ENCODE results near the gene C5orf15.

The C5orf15 gene

GRCh38 chr5:133950821-133951612, 17.4 kb downstream of the C5orf15 start:
- peaks cover 0 to 61% (median 39%) of the 10 kb centered on the region in 4 donors for H3K4me1 ChIP-seq
- intact Hi-C loops (cut with DNase I; ENCODE audit: low total_unique reads): no loop called here
- peaks cover 9 to 14% (median 12%) of the 10 kb centered on the region in 3 donors for H3K36me3 ChIP-seq
- no peak overlapping the region for H3K4me3 ChIP-seq
- peak overlapping the region; percentile 86 to 87 for H3K27ac ChIP-seq
- no peak for TF ChIP-seq CTCF (IDR thresholded peaks at IDR 0.05)
- H3K9me3 ChIP-seq: no peaks in the 10 kb centered on the region
- no peaks in the 10 kb centered on the region for H3K27me3 ChIP-seq
- DNase-seq: no peak

GRCh38 chr5:133948721-133949120, 19.7 kb downstream of the C5orf15 start:
- intact Hi-C loops (cut with DNase I; ENCODE audit: low total_unique reads): loop anchor here (10.0 kb wide), 1 partner anchor 524 kb away; no protein-coding TSS in a partner anchor
- no peak for DNase-seq
- H3K27ac ChIP-seq: no peak overlapping the region
- H3K9me3 ChIP-seq: no peaks in the 10 kb centered on the region
- no peaks in the 10 kb centered on the region for H3K36me3 ChIP-seq
- no peaks in the 10 kb centered on the region for H3K27me3 ChIP-seq
- no peak overlapping the region for H3K4me3 ChIP-seq
- peaks cover 0 to 58% (median 38%) of the 10 kb centered on the region in 4 donors for H3K4me1 ChIP-seq
- TF ChIP-seq CTCF (IDR thresholded peaks at IDR 0.05): no peak

GRCh38 chr5:133947431-133947841, 21.0 kb downstream of the C5orf15 start:
- Histone ChIP-seq H3K27me3 (no peaks in the 10 kb centered on the region), H3K36me3 (no peaks in the 10 kb centered on the region), H3K27ac (peak overlapping the region in 1 of 2 donors; percentile 47), H3K4me1 (peaks cover 0 to 56% (median 36%) of the 10 kb centered on the region in 4 donors), H3K4me3 (no peak overlapping the region), H3K9me3 (no peaks in the 10 kb centered on the region)
- peak in 1 of 2 donors; percentile 79 for DNase-seq
- intact Hi-C loops (cut with DNase I; ENCODE audit: low total_unique reads): loop anchor here (10.0 kb wide), 1 partner anchor 523 kb away; no protein-coding TSS in a partner anchor
- no peak for TF ChIP-seq CTCF (IDR thresholded peaks at IDR 0.05)

GRCh38 chr5:133945568-133945967, 22.9 kb downstream of the C5orf15 start:
- DNase-seq: no peak
- H3K36me3 ChIP-seq: no peaks in the 10 kb centered on the region
- no peak overlapping the region for H3K27ac ChIP-seq
- intact Hi-C loops (cut with DNase I; ENCODE audit: low total_unique reads): loop anchor here (10.0 kb wide), 1 partner anchor 521 kb away; no protein-coding TSS in a partner anchor
- H3K27me3 ChIP-seq: no peaks in the 10 kb centered on the region
- peaks cover 0 to 38% (median 19%) of the 10 kb centered on the region in 4 donors for H3K4me1 ChIP-seq
- TF ChIP-seq CTCF (IDR thresholded peaks at IDR 0.05): no peak
- no peak overlapping the region for H3K4me3 ChIP-seq
- no peaks in the 10 kb centered on the region for H3K9me3 ChIP-seq

GRCh38 chr5:133944263-133945185, 23.9 kb downstream of the C5orf15 start:
- peak in 1 of 2 donors; percentile 51 for DNase-seq
- Histone ChIP-seq H3K4me1 (peaks cover 0 to 31% (median 19%) of the 10 kb centered on the region in 4 donors), H3K36me3 (no peaks in the 10 kb centered on the region), H3K27ac (no peak overlapping the region), H3K4me3 (no peak overlapping the region), H3K9me3 (no peaks in the 10 kb centered on the region), H3K27me3 (no peaks in the 10 kb centered on the region)
- peak; percentile 34 to 49 for TF ChIP-seq CTCF (IDR thresholded peaks at IDR 0.05)
- intact Hi-C loops (cut with DNase I; ENCODE audit: low total_unique reads): loop anchor here (10.0 kb wide), 1 partner anchor 520 kb away; no protein-coding TSS in a partner anchor
